ENCODE measurements around the gene PCSK7. TPM values are rescaled to one million over a fixed set of nuclear protein-coding genes. Genes with fewer than 3 reads are reported as not detected.

Gene PCSK7
- total RNA-seq, 1 experiment from 2014 or later, result 132 TPM

GRCh38 chr11:117226388-117227385 lies 5.2 kb downstream of the PCSK7 start:
- H3K36me3 ChIP-seq (ENCODE audit: control insufficient read depth, insufficient read depth, low read length), result peaks cover 4% of the 10 kb centered on the region
- H3K9me3 ChIP-seq, result no peaks in the 10 kb centered on the region
- H3K27me3 ChIP-seq (replicated peaks; ENCODE audit: control insufficient read depth, insufficient read depth, low read length), result no peaks in the 10 kb centered on the region
- BruUV-seq (replicated peaks), result no TSS peak
- TF ChIP-seq CTCF (IDR thresholded peaks at IDR 0.05; ENCODE audit: insufficient read depth in 1 of 2, low read depth in 1 of 2, low read length in 1 of 2, severe bottlenecking in 1 of 2, unreplicated experiment in 1 of 2), result peak; percentile 93 to 96
- CTCF ChIA-PET, result interaction anchor here (0.5 to 5.1 kb wide), 24 partner anchors 13 to 956 kb away, joined by 3 to 38 read pairs (median 4); partner anchors contain the start of genes APOA5, CEP164, PAFAH1B2 and SIDT2
- peaks cover 53% of the 10 kb centered on the region for H3K36me3 Mint-ChIP-seq (ENCODE audit: insufficient read depth, unreplicated experiment)
- intact Hi-C loops (cut with micrococcal nuclease; ENCODE audit: unreplicated experiment), result loop anchor here (1.0 to 2.0 kb wide), 6 partner anchors 28 to 494 kb away; partner anchors contain the start of genes SIDT2 and TAGLN
- H3K27ac Mint-ChIP-seq (ENCODE audit: unreplicated experiment), result no peak overlapping the region
- H3K9me3 Mint-ChIP-seq (ENCODE audit: unreplicated experiment), result no peaks in the 10 kb centered on the region
- no peak overlapping the region for H3K4me3 Mint-ChIP-seq (ENCODE audit: unreplicated experiment)
- H3K4me3 ChIP-seq (ENCODE audit: low read depth, low read length), result no peak overlapping the region
- peaks cover 38% of the 10 kb centered on the region for H3K4me1 ChIP-seq
- DNase-seq, result peak; percentile 71 to 81
- no peaks in the 10 kb centered on the region for H3K27me3 Mint-ChIP-seq (ENCODE audit: insufficient read depth, unreplicated experiment)
- POLR2A ChIA-PET, result interaction anchor here (0.5 to 1.8 kb wide), 3 partner anchors 48 to 1968 kb away, joined by 3 to 7 read pairs (median 3); partner anchors contain the start of gene SIDT2
- peaks cover 38% of the 10 kb centered on the region for H3K4me1 Mint-ChIP-seq (ENCODE audit: low read depth, unreplicated experiment)

DNA sequence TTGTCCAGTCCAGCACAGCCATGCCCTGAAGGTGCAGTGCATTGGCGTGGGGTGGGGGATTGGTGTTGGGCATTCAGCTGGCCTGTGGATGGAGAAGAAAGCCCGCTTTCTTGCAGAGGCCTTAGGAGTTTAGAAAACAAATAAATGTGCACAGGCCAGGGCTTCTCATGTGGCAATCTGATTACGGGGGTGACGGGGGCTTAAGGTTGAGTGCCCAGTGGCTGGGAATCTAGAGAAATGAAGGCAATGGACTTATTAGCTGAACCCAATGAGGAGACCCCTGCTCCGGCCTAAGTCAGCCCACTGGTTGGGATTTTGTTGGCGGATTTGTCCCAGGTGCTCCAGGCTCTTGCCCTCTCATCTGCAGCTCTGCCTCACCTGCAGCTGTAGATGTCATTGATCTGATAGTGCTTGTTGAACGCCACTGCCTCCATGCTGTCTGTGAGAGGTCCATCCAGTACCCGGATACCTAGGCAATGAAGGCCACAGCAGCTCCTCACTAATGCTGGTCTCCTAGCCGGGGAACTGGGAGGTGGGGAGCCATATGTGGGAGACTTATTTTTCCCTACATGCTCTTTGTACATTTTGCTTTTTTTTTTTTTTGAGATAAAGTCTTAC lies 6.2 kb downstream of the PCSK7 start:
- Mint-ChIP-seq H3K36me3 (ENCODE audit: insufficient read depth, unreplicated experiment) (peaks cover 60% of the 10 kb centered on the region), H3K9me3 (ENCODE audit: unreplicated experiment) (no peaks in the 10 kb centered on the region), H3K4me3 (ENCODE audit: unreplicated experiment) (no peak overlapping the region), H3K4me1 (ENCODE audit: low read depth, unreplicated experiment) (peaks cover 40% of the 10 kb centered on the region), H3K27ac (ENCODE audit: unreplicated experiment) (peak overlapping the region; percentile 79), H3K27me3 (ENCODE audit: insufficient read depth, unreplicated experiment) (no peaks in the 10 kb centered on the region)
- no peak for TF ChIP-seq CTCF (IDR thresholded peaks at IDR 0.05; ENCODE audit: insufficient read depth in 1 of 2, low read depth in 1 of 2, low read length in 1 of 2, severe bottlenecking in 1 of 2, unreplicated experiment in 1 of 2)
- H3K36me3 ChIP-seq (ENCODE audit: control insufficient read depth, insufficient read depth, low read length), result peaks cover 4% of the 10 kb centered on the region
- intact Hi-C loops (cut with micrococcal nuclease; ENCODE audit: unreplicated experiment), result loop anchor here (1.0 to 2.0 kb wide), 6 partner anchors 27 to 493 kb away; partner anchors contain the start of genes SIDT2 and TAGLN
- DNase-seq, result no peak
- ChIA-PET POLR2A (interaction anchor here (0.5 to 1.8 kb wide), 3 partner anchors 47 to 1967 kb away, joined by 3 to 10 read pairs (median 7); partner anchors contain the start of genes PAFAH1B2 and SIDT2), CTCF (interaction anchor here (0.7 to 5.1 kb wide), 13 partner anchors 9 to 483 kb away, joined by 3 to 38 read pairs (median 4); partner anchors contain the start of genes PAFAH1B2 and SIDT2)
- H3K4me3 ChIP-seq (ENCODE audit: low read depth, low read length), result no peak overlapping the region
- no TSS peak for BruUV-seq (replicated peaks)
- H3K9me3 ChIP-seq, result no peaks in the 10 kb centered on the region
- no peaks in the 10 kb centered on the region for H3K27me3 ChIP-seq (replicated peaks; ENCODE audit: control insufficient read depth, insufficient read depth, low read length)
- peaks cover 34% of the 10 kb centered on the region for H3K4me1 ChIP-seq

Measured in Caco-2 (cell line).